GM19452 (cell line): ENCODE results near the gene ZCCHC2.

Source experiments
- ATAC-seq: cut with Tn5 transposase; IDR thresholded peaks from one replicate; pipeline ENCODE4 v1.9.1; 2021; ENCODE audit not compliant: unreplicated experiment

ZCCHC2 gene

DNA sequence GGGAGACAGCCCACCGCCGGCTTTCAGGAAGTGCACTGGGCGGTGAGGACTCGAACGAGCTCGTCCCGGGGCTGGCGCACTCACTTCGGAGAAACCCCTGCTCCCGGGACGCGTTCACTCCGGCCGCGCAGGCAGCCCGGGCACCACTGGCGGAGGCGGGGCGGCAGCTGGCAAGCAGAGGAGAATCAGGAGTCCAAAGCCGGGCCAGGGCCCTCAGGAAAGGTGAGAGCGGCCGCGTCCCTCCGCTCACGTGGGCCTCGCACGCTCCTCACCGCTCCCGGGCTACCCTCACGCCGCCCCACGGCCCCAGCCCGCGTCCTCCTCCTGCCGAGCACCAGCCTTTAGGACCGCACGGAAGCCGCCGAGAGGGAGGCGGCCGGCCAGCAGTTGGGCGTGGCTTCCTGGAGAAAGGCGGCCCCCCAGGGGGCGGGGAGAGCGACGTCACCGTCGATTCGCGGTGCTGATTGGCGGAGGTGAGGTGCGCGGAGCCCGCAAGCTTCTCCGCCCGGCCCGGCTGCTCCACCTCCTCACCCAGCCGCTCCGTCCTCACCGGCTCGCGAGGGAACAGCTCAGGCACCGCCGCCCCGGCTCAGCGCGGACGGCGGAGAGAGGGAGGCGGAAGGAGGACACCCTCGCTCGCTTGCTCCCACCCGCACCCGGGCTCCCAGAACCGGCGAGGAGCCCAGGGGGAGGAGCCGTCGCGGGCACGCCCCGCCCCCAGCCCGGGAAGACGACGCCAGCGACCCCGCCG, at the start of gene ZCCHC2:
Gene ZCCHC2, plus strand, starts transcription at position 522 of the 751 bp plus-strand sequence. CDS start 400 bp downstream, outside the sequence.
- ATAC-seq, result peak; percentile 72

DNA sequence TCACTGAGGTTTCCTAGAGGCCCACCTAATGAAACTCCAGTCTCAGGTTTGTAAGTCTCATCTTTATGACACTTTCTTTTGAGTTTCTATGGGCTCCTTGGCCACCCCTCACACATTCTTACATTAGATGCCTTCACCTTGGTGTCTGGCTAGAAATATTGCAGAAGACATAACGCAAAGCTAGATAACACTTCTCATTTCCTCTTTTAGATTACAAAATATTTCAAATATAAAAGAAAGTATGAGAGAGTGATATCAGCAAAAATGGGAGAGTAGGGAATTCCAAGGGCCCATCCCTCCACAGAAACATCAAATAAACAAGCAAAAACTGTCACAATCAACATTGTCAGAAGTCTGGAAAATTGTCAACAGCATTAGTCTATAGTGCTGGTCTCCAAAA, 43.3 kb upstream of the ZCCHC2 start:
- ATAC-seq, result no peak

DNA sequence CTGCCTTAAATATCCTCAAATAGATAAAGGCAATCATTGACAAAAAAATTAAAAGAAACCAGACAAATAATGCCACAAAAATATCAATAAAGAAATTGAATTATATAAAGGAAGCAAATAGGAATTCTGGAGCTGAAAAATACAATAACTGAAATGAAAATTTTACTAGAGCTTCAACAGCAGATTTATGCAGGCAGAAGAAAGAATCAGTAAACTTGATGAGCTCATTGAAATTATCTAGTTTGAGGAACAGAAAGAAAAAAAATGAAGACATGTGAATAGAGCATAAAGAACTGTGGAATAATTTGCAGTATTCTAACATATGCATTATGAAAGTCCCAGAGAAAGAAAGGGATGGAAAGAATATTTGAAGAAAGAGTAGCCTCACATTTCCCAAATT, 41.9 kb upstream of the ZCCHC2 start:
- no peak for ATAC-seq

DNA sequence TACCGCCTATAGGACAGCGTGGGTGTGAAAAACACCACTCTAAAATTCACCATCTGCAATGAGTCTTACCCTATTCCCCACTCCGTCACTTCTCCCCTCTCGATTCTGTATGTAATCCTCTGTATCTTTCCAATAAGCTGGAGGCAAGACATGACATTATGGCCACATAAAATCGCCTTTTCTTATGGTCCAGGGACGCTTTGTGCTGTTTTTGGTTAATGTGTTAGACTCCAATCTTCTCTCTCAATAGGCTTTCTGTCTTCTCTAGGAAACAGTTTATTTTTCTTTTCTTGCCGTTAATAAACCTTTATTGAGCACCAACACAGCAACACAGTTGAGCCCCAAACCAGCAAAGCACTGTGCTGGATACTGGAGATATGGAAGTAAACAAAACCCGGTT, 37.9 kb upstream of the ZCCHC2 start:
- no peak for ATAC-seq

DNA sequence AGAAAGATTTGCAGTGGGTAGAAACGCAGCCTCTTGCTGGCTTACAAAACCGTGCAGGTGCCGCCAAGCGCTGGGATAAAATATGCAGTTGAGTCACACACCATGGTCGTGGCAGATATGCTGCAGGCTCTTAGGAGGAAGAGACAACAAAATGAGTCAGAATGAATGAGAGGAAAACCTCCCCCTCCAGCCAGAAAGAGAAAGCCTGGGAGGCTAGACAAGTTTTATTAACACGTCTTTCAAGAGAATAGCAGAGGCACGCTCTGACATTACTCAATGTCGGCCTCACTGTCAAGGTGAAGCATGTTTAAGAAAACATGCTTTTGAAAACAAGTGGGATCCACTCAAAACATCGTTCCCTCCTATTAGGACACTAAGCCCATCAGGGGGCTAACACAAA, 37.1 kb upstream of the ZCCHC2 start:
- no peak for ATAC-seq

DNA sequence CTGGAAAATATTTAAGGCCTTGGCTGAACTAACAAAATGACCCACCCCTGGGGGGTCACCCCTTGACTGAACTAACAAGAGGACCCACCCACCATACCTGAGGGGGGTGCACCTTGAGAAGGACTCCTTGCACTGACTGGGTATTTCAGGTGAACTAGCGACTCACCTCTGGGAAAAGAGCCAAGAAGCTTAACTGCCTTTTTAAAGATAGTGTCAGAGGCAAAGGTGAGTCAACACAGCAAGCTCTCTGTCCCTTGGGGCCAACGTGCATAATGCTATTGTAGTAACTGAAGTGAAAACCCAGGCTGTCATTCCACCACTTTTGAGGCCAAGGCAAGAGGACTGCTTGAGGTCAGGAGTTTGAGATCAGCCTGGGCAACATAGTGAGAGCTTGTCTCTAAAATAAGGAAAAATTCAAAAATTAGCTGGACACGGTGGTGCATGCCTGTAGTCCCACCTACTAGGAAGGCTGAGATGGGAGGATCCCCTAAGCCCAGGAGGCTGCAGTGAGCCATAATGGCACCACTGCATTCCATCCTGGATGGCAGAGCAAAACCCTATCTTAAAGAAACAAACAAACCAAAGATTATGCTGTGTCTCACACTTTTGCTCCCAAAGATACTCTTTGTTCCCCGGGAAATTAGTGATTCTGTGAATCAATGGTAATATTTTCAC, 36.4 kb upstream of the ZCCHC2 start:
- ATAC-seq, result no peak

DNA sequence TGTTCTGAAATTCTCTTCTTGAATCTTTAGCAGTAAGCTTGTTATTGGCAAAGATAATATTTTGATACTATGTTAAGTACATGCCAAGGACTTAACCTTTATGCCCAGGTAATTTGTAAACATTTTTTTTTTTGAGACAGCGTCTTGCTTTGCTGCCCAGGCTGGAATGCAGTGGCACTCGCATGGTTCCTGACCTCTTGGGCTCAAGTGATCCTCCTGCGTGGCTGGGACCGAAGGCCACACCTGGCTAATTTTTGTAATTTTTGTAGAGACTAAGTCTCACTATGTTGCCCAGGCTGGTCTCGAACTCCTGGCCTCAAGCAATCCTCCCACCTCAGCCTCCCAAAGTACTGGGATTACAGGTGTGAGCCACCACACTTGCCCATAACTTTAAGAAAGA, 35.7 kb upstream of the ZCCHC2 start:
- ATAC-seq, result no peak

DNA sequence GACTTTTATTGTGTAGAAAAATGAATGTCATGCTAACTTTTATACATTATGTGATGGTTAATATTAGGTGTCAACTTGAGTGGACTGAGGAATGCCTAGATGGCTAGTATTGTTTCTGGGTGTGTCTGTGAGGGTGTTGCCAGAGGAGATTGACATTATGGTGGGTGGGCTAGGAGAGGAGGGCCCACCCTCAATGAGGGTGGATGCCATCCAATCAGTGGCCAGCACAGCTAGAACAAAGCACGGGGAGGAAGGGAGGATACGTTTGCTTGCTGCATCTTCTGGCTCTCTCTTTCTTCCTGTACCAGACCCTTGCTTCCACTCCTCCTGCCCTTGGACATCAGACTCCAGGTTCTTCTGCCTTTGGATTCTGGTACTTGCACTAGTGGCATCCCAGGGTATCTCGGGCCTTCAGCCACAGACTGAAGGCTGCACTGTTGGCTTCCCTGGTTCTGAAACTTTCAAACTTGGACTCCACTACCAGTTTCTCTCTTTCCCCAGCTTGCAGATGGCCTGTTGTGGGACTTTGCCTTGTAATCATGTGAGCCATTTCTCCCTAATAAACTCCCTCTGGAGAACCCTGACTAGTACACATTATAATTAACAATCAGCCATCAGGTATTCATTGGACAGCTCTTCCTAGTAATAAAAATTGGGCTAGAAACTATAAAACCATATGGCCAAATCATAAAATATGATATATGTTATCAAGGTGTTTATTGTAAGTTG, 31.7 kb upstream of the ZCCHC2 start:
- no peak for ATAC-seq

DNA sequence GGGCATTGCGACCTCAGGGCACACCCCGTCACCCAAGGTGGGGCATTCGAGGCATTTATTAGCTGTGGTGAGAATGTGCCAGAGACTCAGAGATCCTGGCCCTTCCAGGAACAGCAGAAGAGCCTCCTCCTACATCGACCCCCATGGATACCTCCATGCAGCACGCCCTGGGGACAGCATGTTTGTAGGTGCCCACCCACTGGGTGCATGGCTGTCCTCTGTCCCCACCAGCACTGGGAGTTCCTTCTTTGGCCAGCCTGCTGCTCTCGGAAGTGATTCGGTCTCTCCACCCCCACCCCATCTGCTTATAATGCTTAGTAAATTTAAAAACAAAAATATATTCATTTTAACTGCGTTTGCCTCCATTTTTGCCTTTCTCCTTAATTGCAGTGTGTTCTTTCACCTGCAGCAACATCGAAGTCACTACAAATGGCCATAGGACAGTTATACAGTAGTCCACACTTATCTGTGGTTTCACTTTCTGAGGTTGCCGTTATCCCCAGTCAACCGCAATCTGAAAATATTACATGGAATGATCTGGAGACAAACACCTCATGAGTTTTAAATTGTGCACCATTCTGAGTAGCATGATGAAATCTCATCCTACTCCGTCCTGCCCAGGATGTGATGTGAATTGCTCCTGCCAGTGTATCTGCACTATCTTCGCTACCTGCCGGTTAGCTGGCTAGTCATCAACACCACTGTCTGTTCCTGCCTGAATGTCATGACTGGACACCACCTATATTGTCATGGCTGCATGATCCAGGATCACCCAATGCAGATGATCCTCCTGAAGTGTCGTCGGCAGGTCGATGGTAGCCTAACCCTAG, 29.6 kb upstream of the ZCCHC2 start:
- no peak for ATAC-seq

DNA sequence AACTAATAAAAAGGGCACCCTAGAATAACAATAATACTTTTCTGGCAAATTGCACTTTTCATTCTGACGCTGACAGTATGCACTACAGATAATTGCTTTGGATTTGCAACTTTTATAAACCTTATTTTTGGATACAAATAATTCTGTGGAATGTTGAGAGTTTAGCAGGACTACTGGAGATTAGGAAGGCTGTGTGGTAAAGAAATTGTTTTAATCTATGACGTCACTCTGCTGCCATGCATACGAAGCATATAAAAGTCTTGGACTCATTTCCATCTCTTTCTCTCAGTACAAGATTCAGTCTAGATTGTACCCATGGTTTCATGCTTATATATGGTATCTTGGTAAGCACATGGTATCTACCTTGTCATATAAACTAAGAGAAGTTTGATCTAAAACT, 28.1 kb upstream of the ZCCHC2 start:
- no peak for ATAC-seq

DNA sequence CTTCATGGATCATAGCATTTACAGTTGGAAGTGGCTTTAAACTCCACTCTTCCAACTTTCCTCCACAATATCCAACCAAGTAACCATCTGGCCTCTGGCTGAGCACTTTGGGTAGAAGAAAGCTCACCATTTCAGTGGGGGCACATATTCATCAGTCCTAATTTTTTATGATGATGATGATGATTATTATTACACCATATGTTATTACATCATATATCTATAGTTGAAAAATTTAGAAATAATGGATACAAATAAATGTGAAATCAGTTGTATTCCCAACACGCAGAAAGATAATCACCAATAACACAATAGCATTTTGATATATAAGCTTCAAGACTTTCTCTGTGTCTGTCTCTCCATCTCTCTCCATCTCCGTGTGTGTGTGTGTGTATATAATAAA, 26.6 kb upstream of the ZCCHC2 start:
- ATAC-seq, result no peak

DNA sequence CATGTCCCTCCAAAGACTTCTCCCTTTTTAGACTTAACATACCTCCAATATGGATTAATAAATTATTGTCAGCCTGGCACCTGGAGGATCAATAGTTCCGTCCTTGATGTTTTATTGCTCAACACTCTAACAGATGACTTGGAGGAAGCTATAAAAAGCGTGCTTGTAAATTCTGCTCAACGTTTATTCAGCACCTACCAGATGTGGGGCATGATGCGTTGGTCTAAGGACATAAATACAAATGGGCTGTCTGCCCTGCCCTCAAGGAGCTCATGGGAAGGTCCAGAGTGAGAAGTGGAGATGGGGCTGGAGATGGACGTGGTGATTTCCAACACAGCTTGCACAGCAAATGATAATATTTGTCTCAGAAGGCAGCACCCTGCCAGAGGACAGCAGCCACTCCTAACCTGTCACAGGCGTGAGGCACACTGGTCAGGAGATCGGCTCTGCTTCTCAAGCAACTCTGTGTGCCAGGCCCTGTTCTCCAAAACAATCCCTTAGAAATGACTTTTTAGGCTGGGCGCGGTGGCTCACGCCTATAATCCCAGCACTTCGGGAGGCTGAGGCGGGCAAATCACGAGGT, 25.5 kb upstream of the ZCCHC2 start:
- no peak for ATAC-seq

DNA sequence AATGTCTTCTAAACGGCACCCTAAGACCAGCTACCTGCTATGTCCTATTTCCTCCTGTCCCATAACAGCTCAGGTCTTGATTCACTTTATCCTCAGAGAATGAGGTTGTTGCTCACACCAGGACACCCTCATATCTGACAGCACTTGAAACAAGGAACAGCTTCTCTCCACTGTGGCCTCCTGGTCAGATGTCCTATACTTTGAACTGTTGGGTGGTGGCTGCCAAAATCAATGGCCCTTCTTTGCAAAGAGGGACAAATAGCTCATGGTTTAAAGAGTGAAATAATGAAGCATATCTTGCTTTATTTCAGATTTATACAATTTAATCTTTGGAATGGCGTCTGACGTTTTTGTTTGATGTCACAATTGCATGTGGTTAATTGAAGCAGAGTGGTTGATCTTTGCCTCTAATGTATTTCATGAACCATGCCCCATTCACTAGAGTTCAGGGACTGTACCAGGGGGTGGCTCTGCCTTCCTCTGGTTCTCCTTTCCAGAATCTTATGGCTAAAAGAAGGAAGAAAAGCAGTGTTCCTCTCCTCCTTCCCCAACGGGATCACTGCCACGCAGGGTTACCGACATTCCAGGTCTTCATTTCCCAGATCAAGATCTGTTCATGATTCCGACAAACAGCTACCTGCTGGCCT, 24.1 kb upstream of the ZCCHC2 start:
- no peak for ATAC-seq

DNA sequence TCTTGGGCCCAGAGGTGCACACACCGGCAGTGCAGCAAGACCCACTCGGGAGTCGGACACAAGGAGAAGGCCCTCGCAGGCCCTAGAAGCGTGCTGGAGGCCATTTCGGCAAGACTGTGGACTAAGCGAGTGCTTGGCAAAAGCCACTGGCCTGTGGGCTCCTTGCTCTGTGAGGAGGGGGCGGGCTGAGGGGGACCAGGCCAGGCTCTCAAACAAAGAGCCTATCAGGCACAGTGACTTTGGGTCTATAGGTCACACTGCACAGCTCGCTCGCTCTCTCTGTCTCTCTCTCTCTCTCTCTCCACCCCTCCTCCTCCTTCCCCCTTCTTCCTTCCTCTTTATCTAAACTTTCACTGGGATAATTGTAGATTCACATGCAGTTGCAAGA, 23.6 kb upstream of the ZCCHC2 start:
- no peak for ATAC-seq

DNA sequence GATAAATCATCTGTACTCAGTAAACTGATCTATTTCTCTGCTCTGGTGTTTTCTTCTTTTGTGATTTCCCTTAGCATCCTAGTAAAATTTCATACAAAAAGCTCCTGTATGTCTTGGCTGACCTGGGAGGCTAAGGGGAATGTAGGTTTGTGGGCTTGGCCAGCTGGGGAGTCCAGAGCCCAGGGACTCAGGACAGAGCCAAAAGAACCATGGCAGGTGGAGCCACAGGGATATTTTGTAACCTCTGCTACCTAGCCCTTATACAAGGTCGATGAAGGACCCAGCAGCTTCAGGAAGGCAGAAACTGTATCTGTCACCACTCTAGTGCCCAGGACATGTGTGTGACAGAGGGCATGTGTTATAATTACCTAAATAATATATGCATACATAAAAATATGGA, 22.7 kb upstream of the ZCCHC2 start:
- ATAC-seq, result no peak

DNA sequence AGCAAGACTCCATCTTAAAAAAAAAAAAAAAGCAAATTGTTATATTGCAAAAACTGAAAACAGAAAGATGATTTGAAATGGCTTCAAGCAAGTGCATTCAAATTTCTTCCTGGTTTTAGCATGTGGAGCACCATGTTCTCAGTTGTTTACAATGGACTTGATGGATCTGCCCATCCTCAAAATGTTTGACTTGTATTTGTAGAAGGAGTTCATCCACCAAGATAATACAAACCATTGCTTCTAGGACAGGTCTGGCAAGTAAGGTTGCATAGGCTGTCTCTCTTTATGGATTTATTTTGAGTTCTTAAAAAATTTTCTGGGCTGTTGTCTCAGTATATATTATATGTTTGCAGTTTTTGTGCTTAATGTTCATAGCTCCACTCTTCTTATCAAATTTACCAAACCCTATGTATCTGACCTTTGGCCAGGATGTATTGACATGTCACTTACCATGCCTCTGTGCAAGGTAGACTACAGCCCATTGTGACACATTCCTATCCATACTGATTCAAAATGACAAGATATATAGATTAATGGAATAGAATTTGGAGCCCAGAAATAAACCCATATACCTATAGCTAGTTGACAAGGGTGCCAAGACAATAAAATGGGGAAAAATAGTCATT, 21.7 kb upstream of the ZCCHC2 start:
- ATAC-seq, result no peak

DNA sequence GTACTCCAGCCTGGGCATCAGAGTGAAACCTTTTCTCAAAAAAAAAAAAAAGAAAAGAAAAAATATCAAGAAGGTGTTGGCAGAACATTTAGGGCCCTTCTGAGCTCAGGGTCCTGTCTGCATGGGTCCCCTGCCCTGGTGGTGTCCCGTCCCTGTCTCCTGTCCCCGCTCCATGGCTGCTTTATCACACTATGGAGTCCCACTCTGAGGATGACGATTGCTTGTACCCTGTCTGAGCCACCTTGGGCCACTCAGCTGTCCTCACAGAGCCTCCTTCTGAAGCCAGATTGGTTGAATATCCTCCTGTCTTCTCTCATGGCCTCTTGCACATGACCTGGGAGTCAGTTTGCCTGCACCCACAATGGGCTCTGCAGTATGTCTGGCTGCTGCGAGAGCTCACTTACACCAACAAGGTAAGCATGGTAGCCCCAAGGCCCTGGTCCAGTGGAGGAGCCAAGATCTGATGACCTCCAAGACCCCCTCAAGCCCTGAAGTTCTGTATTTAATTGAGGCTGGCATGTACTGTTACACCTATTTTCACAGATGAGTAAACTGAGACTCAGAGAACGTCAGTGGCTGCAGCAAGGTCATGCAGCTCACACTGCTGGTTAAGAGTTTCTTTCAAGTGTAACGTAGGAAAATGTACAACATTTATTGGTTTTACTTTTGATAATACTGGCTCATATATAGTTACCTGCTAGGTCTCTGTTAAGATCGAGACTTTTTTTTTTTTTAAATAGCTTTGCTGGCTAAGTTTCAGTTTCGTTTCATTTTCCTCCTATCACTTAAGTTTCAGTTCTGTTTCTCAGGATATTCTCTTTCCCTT, 16.9 kb upstream of the ZCCHC2 start:
- ATAC-seq, result peak; percentile 80

DNA sequence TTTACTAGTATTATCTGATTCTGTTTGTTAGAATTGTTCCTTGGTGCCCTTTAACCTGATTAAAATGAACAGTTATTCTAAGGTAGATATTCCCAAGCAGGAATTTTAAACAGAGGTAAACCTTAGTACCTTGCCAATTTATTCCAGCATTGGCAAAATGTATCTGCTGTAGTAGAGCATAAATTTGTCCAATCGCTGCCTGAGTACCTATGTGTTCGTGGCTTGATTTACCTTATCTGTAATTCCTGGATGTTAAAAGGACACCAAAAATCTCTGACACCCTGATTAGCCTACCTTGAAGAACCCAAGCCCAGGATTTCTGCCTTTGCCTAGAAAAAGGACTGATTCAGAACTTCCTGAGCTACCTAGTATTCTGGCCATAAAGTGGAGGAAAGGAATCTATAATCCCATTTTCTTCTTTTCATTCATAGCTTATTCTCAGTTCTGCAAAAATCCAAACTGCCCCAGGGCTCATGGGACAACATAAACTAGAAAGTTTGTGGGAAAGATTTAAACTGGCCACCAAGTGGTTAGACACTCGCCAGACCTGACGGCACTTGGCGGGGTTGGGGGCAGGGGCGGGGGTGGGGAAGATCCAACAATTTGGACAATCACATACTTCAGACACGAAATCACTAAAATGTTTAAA, 16.2 kb upstream of the ZCCHC2 start:
- peak; percentile 15 for ATAC-seq

DNA sequence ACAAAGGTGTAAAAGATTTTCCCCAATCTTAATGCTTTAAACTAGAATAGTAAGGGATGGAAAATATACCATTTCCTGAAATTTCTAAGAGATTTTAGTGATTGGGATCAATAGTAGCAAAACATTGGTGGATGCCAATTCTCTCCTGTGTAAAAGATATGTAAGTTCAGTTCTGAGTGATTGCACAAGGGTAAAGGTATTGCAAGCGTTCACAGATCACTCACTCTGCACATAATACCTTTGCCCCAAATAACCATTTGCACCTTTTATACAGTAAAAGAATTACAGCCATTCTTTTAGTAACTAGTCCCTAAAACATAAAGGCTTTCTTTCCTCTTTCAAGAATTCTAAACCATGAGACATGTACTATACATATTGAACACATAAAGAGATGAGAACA, 13.0 kb upstream of the ZCCHC2 start:
- ATAC-seq, result no peak
